H54 (cell line): Measurements from ENCODE around the gene SURF4.
"Not testable (repeated sequence)": the region's sequence is repeated elsewhere in the genome, so short reads cannot be mapped to it uniquely, and the experiment has no call there.

ENCODE experiments used
- DNase-seq: peaks from one replicate; pipeline ENCODE4 v3.0.0; 2011; ENCODE audit warnings: low spot score, mixed read lengths; ENCODE audit not compliant: insufficient read length
- FAIRE-seq: peaks from 3 replicates; lab custom pipeline; 2011; peaks lifted over from hg19 to GRCh38; lab: Jason Lieb, UNC
- POLR2A ChIP-seq: IDR thresholded peaks from 2 replicates; pipeline ENCODE4 v1.6.1; 2011; ENCODE audit warnings: low read depth, mild to moderate bottlenecking, low read length

Gene SURF4

DNA sequence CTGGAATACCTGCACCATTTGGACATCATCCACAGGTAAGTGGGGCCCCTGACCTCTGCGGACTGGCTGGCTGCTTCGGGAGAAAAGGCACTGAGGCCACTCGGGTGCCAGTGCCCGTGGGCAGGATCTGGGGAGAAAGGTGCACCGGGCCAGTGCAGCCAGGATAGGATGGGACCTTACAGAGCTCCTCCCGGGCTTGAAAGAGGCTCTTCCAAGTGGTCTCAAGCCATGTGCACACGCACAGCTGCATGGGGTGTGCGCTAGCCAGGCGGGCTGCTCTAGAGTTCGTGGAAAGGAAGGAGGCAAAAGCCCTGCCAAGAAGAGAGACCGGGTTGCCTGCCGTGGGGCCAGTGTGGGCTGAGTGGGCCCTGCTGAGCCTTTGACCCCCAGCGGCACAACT is 13.7 kb upstream of the SURF4 start:
- TF ChIP-seq POLR2A = no peak
- no peak for DNase-seq
- FAIRE-seq = no peak

DNA sequence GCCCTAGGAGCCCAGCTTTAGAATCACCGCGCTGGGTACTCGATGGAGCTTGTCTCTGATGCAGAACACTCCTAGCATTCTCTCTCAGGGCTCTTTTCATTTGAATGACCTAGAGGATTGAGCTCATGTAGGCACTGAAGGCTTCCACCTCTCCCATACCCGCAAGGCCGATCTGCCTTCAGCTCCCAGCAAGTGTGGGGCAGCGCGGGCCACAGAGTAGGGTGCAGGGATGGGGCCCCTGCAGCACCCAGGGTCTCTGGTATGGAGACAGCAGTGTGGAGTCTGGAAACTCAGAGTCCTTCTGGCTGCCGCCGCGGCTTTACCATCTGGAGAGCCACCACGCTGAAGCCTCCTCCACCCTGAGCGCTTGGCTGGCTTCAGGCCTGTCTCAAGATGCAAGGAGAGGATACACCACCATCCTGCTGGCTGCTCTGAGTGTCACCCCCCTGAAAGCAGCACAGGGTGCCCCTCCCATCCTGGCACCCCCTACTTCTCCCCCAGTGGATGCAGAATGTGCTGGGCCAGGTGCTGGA is 13.2 kb upstream of the SURF4 start:
- no peak for FAIRE-seq
- DNase-seq = no peak
- no peak for TF ChIP-seq POLR2A

DNA sequence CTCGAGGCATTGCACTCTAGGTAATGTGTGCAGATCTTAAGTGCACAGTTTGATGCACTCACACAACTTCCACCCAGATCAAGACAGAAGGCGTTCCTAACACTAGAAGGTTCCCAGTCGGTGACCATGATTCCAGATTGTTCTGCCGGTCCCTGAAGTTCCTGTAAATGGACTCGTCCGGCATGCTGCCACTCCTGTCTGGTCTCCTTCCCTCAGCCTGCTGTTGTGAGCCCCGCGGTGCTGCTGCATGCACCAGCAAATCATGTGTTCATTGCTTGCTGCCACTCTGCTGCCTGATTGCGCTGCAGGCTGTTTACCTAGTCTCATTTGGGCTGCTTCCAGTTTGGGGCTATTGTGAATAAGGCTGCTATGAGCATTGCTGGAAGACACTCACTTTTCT is 11.8 kb upstream of the SURF4 start:
- TF ChIP-seq POLR2A = no peak
- FAIRE-seq = no peak
- no peak for DNase-seq

DNA sequence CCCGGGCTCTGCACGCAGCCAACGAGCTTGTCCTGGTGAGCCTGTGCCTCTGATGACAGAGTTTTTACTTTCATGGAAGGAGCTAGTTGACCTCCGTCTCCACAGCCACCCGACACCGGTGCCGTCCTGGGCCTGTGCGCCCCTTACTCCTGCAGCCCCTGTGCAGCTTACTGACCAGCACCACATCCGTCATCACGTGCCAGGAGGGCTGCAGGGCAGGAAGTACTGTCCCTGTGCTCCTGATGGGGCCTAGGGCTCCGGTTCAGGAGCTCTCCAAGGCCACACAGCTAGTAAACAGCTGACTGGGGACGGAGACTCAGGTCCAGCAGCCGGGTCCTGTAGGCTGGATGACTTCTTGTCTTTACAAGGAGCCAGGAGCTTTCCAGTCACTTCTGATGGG is 10.5 kb upstream of the SURF4 start:
- TF ChIP-seq POLR2A = no peak
- FAIRE-seq (no peak), DNase-seq (no peak)

DNA sequence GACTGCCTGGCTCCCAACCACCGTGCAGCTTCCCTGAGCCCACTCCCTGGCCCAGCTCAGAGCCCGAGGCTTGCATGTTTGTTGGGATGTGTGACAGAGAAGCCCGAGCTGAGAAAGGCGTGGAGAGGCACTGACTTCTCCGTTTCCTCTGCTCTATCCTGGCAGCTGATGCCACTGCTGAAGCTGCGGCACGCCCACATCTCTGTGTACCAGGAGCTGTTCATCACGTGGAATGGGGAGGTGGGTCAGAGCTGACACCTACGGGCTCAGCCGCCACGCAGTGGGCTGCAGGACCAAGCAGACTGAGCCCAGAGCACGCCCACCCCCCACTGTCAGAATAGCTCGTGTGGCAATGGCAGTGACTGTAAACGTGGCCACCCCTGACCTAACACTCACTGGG is 9.6 kb upstream of the SURF4 start:
- no peak for TF ChIP-seq POLR2A
- no peak for DNase-seq
- FAIRE-seq = no peak

DNA sequence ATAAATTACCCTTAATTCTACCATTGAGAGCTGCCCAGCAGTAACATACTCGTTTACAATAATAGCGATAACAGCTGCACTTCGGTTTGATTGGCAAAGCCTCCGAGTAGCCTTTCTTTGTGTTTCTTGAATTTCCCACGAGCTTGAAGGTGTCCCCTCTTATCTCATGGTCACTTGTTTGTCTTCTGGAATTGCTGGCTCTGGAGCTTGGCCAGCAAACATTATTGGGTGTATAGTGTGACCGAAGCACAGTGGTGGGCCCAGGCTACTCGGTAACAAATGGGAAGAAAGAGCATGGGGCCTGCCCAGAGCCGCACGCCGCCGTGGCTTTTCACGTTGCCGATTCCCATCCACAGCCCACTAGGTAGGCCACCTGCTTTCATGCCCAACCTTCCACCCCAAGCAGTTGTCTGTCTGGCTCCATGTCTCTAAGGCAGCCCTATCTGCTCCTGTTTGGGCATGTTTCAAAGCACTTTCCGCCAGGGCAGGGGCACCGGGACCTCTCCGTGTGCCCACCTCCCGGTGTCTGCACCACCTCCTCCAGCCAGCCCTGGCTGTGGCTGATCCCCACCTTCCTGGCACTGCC is 9.0 kb upstream of the SURF4 start:
- DNase-seq = no peak
- no peak for FAIRE-seq
- TF ChIP-seq POLR2A = no peak

DNA sequence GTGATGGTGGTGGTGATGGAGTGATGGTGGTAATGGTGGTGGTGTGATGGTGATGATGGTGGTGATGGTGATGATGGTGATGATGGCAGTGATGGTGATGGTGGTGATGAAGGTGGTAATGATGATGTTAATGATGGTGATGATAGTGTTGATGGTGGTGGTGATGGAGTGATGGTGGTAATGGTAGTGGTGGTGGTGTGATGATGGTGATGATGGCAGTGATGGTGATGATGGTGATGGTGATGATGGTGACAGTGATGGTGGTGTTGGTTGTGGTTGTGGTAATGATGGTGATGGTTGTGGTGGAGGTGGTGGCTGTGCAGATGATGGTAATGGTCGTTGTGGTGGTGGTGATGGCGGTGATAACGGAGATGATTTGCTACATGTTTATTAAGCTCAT is 7.6 kb upstream of the SURF4 start:
- no peak for FAIRE-seq
- no peak for TF ChIP-seq POLR2A
- DNase-seq = no peak

DNA sequence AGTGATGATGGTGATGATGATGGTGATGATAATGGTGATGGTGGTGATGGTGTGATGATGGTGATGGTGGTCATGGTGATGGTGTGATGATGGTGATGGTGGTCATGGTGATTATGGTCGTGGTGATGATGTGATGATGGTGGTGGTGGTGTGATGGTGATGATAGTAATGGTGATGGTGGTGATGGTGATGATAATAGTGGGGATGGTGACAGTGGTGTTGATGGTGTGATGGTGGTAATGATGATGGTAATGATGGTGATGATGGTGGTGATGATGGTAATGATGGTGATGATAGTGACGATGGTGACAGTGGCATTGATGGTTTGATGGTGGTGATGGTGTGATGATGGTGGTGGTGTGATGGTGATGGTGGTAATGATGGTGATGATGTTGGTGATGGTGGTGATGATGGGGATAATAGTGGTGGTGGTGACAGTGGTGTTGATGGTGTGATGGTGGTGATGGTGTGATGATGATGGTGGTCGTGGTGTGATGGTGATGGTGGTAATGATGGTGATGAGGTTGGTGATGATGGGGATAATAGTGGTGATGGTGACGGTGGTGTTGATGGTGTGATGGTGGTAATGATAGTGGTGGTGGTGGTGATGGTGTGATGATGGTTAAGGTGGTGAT is 6.8 kb upstream of the SURF4 start:
- TF ChIP-seq POLR2A = no peak
- no peak for FAIRE-seq
- DNase-seq = no peak

DNA sequence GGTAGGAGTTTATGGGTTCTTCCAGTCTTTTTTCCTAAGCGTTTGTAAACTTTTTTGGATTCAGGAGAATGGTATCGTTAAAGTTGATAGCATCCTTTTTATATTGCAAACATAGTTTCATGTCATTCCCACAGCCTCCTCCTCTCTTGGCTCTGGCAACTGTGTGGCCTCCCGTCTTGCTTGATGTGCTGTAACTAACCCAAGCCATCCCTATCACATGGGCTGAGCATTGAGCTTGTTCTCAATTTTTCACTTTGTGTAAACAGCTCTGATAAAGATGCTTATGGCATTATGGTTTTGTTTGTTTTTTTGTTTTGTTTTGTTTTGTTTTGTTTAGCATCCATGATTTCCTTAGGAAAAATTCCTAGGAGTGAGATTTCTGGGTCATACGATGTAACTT is 4.9 kb upstream of the SURF4 start:
- no peak for FAIRE-seq
- DNase-seq = no peak
- TF ChIP-seq POLR2A = no peak

DNA sequence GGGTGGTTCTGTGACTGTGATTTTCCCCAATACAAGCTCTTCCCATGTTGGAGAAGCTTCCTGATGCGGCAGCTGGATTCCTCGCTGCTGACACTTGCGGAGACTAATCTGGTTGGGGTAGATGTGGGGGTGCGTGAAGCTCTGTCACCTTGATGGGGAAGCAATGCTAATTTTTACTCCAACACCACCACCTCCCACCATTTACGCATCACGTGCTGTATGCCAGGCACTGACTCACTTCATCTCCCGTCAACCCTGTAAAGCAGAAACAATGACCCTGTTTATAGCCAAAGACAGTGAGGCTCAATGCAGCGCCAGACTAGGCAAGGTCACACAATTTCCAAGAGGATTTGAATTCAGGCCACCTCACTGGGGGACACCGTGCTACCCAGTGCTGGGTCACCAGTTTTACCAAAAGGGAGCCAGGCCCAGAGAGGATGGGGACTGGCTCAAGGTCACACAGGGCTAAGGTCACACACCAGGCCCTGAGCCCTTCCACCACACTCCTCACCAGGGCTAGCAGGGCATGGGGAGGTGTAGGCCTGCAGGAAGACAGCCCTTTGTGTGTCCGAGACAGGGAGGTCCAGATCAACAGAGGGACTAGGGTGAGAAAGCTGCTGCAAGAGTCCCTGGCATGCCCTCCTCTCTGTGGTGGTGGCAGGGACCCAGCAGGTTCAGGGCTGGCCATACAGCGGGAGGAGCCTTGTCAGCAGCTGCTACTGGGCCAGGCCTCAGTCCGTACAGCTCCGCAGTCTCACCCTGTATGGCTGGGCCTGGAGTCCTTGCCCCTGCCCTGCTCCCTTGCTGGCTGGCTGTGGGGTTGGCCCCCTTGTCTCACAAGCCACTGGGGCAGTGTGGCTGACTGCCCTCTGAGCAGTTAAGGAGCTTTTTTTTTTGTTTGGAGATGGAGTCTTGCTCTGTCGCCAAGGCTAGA is 3.6 kb upstream of the SURF4 start:
- DNase-seq = no peak
- TF ChIP-seq POLR2A = no peak
- no peak for FAIRE-seq

DNA sequence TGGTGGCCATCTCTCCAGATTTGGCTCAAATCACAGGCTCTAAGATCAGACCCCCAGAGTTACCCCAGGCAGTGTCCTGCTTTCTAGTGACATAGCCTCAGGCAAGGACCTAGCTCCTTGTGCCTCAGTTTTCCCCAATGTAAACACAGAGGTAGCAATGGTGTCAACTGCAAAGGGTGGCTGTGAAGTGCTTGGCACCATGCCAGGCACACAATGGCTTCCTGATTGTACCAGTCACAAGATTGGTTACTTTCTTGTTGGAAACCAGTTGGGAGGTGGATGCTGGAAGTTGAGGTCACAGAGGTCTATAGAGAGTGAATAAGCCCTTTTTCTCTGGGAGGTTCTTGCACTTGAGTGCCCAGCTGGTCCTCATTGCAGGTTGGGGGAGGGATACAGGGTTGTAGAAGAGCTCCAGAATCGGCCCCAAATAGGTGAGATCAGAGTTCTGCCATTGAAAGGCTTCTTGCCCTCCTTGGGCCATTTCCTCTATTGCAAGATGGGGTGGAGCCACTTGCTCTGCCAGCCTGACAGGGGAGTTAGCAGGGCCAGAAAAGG is 2.6 kb upstream of the SURF4 start:
- no peak for DNase-seq
- no peak for FAIRE-seq
- no peak for TF ChIP-seq POLR2A

DNA sequence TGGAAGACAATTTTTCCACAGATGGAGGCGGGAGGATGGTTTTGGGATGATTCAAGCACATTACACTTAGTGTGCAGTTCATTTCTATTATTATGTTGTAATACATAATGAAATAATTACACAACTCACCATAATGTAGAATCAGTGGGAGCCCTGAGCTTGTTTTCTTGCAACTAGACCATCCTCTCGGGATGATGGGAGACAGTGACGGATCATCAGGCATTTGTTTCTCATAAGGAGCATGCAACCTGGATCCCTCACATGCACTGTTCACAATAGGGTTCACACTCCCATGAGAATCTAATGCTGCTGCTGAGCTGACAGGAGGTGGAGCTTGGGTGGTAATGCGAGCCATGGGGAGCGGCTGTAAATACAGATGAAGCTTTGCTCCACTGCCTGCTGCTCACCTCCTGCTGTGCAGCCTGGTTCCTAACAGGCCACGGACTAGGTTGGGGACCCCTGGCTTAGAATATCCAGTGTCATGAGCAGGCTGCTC is 1.9 kb upstream of the SURF4 start:
- DNase-seq (no peak), FAIRE-seq (no peak)
- TF ChIP-seq POLR2A = no peak

DNA sequence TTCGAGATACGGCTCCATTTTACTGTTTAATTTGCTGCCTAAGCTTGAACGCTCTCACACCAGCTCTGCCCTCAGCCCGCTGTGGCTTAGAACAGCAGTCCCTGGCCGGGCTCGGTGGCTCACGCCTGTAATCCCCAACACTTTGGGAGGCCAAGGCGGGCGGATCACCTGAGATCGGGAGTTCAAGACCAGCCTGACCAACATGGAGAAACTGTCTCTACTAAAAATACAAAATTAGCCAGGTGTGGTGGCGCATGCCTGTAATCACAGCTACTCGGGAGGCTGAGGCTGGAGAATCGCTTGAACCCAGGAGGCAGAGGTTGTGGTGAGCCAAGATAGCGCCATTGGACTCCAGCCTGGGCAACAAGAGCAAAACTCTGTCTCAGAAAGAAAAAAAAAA is 1.4 kb upstream of the SURF4 start:
- not testable (repeated sequence) for FAIRE-seq, DNase-seq
